Muscle layer of duodenum (tissue), 2 donors: ENCODE data around the gene LRIT2.

Source experiments
- H3K27ac ChIP-seq: one replicate; pipeline ENCODE4 v1.7.0; 2013; ENCODE audit warnings: mild to moderate bottlenecking, low read length
- H3K27me3 ChIP-seq: one replicate; pipeline ENCODE4 v1.7.0; 2013; ENCODE audit warnings: low read depth, mild to moderate bottlenecking, control low read depth, low read length
- H3K36me3 ChIP-seq, 2 donors: one replicate each; pipeline ENCODE4 v1.7.0; 2013; ENCODE audit warnings: low read length in 2 of 2, control low read depth in 1 of 2, mild to moderate bottlenecking in 1 of 2; ENCODE audit not compliant: insufficient read depth in 2 of 2, control insufficient read depth in 1 of 2
- H3K4me1 ChIP-seq, 2 donors: one replicate each; pipeline ENCODE4 v1.7.0; 2013; ENCODE audit warnings: low read length in 2 of 2, mild to moderate bottlenecking in 2 of 2, control low read depth in 1 of 2, moderate library complexity in 1 of 2; ENCODE audit not compliant: insufficient read depth in 2 of 2, control insufficient read depth in 1 of 2
- H3K4me3 ChIP-seq, 2 donors: one replicate each; pipeline ENCODE4 v1.7.0; 2013; ENCODE audit warnings: low read length in 2 of 2, low read depth in 1 of 2, mild to moderate bottlenecking in 1 of 2
- H3K9me3 ChIP-seq, 2 donors: one replicate each; pipeline ENCODE4 v1.7.0; 2013; ENCODE audit warnings: low read length in 2 of 2, control low read depth in 1 of 2, mild to moderate bottlenecking in 1 of 2; ENCODE audit not compliant: control insufficient read depth in 1 of 2
- donor health status: healthy.

The LRIT2 gene, protein sequence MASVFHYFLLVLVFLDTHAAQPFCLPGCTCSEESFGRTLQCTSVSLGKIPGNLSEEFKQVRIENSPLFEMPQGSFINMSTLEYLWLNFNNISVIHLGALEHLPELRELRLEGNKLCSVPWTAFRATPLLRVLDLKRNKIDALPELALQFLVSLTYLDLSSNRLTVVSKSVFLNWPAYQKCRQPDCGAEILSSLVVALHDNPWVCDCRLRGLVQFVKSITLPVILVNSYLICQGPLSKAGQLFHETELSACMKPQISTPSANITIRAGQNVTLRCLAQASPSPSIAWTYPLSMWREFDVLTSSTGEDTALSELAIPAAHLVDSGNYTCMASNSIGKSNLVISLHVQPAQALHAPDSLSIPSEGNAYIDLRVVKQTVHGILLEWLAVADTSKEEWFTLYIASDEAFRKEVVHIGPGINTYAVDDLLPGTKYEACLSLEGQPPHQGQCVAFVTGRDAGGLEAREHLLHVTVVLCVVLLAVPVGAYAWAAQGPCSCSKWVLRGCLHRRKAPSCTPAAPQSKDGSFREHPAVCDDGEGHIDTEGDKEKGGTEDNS

DNA sequence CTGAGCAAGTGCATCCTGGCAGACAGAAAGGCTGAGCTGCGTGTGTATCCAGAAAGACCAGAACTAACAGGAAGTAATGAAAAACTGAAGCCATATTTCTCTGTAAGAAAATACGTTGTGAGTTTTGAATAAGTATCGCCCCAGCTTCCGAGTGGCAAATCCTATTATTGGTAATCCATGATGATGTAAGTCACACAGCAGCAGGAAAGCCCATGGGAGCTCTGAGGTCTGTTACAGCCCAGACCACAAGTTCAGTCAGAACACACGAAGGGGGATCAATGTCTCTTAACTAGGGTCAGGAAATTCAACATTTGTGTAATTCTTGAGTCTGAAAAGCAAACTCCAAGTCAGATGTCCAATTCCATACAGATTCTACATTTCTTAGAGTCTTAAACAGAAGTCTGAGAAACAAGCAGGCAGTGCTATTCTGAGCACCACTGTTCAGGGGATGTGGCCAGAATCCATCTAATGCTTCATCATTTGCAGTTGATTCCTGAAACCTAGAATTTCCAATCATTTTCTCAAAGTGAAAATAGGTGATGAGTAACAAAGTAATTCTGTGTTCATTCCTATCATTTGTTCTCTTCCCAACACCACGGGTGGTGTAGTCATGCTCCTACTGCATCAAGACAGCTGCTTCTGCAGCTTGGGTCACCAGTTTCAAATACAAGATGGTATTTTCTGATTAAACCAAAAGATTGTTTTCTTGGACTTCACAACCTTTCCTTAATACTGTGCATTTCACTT lies at the start of gene LRIT2:
TSS of gene LRIT2 (minus strand) at position 118 of the 747 bp plus-strand sequence. CDS start at position 94, 24 bp downstream.
- H3K4me3 ChIP-seq: no peak within 1 kb of the TSS
- no peaks in the 10 kb centered on the region for H3K36me3 ChIP-seq
- no peaks in the 10 kb centered on the region for H3K9me3 ChIP-seq
- H3K4me1 ChIP-seq: no peaks in the 10 kb centered on the region
- H3K27me3 ChIP-seq: no peaks in the 10 kb centered on the region
- H3K27ac ChIP-seq: no peak within 1 kb of the TSS

DNA sequence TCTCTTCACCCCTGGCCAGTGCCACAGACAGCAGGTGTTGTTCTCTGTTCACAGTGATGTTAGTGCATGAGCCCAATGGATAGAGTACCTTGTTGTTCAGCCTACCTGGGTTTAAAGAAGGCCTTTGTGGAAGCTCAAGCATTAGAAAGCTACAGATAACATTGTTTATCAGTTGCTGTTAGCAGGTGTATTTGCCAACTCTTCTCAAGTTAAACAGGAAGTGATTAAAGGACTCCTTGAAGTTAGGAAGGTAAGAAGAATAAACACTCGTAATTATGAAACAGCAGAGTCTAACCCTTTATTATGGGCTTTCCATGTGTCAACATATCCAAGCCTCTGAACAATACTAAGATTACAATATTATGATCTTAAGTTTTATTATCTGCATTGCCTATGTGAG lies 45.4 kb upstream of the LRIT2 start:
- H3K27me3 ChIP-seq: no peaks in the 10 kb centered on the region
- no peak overlapping the region for H3K4me3 ChIP-seq
- no peak overlapping the region for H3K27ac ChIP-seq
- H3K4me1 ChIP-seq: no peaks in the 10 kb centered on the region
- no peaks in the 10 kb centered on the region for H3K9me3 ChIP-seq
- H3K36me3 ChIP-seq: no peaks in the 10 kb centered on the region

DNA sequence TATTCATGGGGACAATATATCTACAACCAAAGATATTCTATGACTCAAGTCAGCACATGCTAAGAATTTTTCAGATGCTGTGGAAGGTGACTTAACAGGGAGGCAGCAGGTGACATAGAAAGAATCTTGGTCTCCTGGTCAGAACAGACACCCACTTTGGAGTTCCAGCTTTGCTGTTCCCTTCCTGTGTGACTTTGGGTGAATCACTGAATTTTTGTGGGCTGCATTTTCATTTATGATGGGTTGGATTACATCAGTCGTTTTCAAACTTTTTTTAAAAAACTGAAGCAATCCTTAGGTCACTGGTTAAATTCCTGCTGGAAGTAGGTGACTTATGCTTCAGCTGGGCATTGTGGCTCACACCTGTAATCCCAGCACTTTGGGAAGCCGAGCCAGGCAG lies 44.4 kb upstream of the LRIT2 start:
- Histone ChIP-seq H3K27me3 (no peaks in the 10 kb centered on the region), H3K4me3 (no peak overlapping the region), H3K36me3 (no peaks in the 10 kb centered on the region), H3K4me1 (no peaks in the 10 kb centered on the region), H3K9me3 (no peaks in the 10 kb centered on the region), H3K27ac (no peak overlapping the region)

DNA sequence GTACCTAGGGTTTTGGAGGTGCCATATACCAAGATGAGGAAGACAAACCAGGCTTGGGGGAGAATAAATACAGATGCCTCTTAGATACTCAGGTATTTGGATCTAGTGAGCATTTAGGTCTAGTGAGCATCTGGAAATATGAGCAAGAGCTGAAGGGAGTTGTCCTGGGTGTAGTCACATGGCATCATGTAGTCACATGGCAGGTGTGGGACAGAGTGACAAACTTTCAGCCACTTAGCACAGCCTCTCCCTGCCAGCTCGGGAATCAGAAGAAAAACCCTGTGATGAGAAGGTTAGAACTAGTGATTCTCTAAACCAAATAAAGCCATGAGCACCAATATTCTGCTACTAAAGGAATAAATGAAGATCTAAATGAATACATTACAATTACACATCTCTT lies 43.8 kb upstream of the LRIT2 start:
- no peaks in the 10 kb centered on the region for H3K9me3 ChIP-seq
- no peaks in the 10 kb centered on the region for H3K27me3 ChIP-seq
- H3K36me3 ChIP-seq: no peaks in the 10 kb centered on the region
- H3K27ac ChIP-seq: no peak overlapping the region
- H3K4me3 ChIP-seq: no peak overlapping the region
- no peaks in the 10 kb centered on the region for H3K4me1 ChIP-seq

DNA sequence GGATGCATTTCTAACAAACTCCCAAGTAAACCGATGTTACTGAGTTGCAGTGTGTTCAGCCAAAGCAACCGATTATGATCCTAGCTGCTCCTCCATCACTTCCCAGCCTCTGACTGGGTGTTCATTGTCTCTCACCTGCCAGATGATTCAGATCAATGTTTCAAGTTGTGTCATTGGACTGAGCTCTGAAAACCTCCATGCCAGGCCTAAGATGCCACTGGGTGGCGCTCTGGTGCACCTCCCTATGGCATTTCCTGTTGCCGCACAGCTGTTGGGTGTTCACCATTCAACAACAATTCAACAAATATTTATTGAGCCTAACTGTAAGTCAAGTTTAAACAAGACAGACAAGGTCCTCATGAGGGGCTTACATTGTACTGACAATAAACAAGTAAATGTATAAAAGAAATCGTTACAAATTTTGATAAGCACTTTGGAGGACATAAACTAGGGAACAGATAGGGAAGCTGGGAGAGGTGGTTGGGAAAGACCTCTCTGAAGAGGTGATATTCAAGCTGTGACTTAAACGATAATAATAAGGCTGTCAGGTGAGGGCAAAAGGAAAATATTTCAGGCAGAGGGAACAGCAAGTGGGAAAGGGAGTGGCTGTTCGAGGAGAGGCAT lies 42.3 kb upstream of the LRIT2 start:
- no peaks in the 10 kb centered on the region for H3K27me3 ChIP-seq
- H3K36me3 ChIP-seq: no peaks in the 10 kb centered on the region
- no peak overlapping the region for H3K27ac ChIP-seq
- H3K9me3 ChIP-seq: no peaks in the 10 kb centered on the region
- H3K4me1 ChIP-seq: no peaks in the 10 kb centered on the region
- no peak overlapping the region for H3K4me3 ChIP-seq

DNA sequence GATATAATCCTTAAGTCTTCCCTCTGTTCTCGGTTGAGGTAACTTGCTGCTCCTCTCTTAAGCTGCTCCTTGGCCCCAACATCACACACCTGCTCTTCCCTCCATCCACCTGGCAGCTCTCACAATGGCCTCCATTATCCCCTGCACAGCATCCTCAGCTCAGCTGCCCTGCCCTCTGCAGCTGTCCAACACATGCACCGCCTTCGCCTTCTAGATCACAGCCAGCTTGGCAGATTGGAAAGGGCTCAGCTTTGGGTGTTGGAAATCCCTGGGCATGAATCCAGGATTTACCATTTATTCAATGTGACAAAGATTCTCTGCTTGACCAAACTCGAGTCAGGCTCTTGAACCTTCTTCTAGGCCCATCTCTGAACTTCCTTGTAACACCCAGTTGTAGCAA lies 40.1 kb upstream of the LRIT2 start:
- no peaks in the 10 kb centered on the region for H3K36me3 ChIP-seq
- H3K4me1 ChIP-seq: no peaks in the 10 kb centered on the region
- no peak overlapping the region for H3K27ac ChIP-seq
- H3K4me3 ChIP-seq: no peak overlapping the region
- H3K27me3 ChIP-seq: no peaks in the 10 kb centered on the region
- H3K9me3 ChIP-seq: no peaks in the 10 kb centered on the region

DNA sequence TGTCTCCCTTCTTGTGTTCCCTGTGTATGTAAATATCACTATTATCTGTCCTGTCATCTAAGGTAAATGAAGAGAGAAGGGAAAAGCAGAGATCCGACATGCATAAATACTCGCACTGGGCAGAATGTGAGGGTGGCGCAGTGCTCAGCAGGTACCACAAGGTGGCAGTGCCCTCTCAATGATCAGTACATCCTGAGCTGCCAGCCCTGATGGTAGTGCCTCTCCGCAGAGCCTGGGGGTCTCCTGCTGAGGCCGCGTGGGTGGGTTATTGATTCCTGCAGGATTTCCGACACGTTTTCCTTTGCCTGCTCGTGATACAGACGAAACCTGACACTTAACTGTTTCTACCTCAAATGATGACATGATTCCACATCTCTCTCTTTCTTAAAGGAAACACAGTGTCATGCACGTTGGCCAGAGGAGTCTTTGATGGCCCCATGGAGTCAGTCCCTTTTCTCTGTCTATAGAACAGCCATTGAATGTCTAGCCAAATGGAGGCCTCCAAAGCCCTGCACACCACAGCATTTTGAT lies 39.3 kb upstream of the LRIT2 start:
- Histone ChIP-seq H3K4me3 (no peak overlapping the region), H3K27me3 (no peaks in the 10 kb centered on the region), H3K36me3 (no peaks in the 10 kb centered on the region), H3K4me1 (no peaks in the 10 kb centered on the region), H3K27ac (no peak overlapping the region), H3K9me3 (no peaks in the 10 kb centered on the region)

DNA sequence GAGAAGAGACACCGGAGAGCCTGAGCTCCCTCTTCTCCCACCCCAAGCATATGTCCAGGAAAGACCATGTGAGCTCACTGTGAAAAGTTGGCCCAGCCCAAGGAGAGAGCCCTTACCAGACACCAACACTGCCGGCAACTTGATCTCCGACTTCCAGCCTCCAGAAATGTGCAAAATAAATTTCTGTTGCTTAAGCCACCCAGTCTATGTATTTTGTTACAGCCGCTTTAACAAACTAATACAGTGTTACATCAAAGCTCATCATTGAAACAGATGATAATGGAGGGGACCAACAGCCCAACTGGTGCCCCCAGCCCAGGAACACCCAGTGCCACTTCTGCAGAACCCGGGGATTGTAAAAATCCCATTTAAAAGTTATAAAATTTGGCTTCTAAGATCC lies 38.4 kb upstream of the LRIT2 start:
- no peaks in the 10 kb centered on the region for H3K9me3 ChIP-seq
- H3K27me3 ChIP-seq: no peaks in the 10 kb centered on the region
- no peaks in the 10 kb centered on the region for H3K36me3 ChIP-seq
- H3K4me1 ChIP-seq: no peaks in the 10 kb centered on the region
- H3K4me3 ChIP-seq: no peak overlapping the region
- no peak overlapping the region for H3K27ac ChIP-seq

DNA sequence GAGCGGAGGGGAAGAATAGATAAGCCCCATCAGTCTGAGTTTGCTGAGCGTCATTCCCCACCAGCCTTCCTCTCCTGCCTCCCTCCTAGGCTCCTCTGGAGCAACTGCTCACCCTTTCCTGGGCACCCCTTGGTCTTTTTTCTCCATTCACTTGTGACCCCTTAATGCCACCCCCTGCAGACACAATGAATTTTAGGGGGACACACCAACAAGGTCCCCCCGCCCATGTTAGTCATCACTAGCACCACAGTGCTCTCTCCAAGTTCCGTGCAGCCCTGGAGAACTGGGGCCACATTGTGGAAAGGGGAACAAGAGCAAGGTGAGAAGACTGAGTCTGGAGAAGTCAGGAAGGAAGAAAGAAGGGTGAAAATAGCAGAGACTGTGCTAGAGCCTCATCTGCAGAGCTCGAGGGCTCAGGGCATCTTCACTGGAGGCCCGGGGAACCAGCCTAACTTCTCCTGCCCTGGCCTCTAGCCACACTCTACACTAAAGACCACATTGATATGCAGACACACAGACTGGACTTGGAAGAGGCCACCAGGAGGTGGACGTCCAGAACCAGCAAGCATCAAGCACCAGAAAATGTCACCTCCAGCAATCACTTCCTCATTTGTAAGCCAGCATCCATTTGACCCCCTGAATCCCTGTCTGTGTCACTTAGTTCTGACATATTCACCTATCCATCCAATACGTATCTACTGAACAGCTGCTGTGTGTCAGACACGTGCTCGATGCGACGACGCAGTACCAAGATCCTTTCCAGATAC lies 37.0 kb upstream of the LRIT2 start:
- H3K27me3 ChIP-seq: no peaks in the 10 kb centered on the region
- H3K4me3 ChIP-seq: no peak overlapping the region
- no peaks in the 10 kb centered on the region for H3K9me3 ChIP-seq
- H3K4me1 ChIP-seq: no peaks in the 10 kb centered on the region
- no peak overlapping the region for H3K27ac ChIP-seq
- H3K36me3 ChIP-seq: no peaks in the 10 kb centered on the region

DNA sequence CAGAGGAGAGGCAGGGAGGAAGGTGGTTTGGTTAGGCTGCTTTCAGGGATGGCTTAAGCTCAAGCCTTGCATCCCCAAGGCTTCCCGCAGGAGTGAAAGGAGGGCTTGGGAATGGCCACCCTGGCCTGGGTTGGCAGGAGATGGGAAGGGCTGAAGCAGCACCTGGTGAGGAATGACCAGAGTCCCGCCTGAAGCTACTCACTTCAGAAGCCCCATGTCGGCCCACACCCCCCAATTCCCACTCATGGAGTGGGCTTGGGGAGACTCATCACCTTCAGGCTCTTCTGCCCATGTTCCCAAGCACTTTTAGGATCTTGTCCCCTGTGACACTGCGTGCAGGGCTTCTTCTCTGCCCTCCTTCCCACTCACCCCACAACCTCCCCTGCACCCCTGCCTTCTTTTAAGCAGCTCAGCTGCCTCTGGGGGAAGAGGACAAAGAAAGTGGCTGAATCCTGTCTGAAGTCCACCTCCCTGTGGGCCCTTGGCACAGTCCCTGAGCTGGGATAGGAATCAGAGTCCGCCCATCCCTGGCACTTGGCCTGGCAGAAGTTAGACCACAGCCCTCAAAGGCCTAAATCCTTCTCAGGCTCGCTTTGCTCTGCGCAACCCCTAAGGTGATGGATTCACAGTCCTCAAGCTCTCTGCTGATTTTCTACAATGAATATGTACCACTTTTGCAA lies 36.0 kb upstream of the LRIT2 start:
- H3K4me3 ChIP-seq: no peak overlapping the region
- peaks cover 0 to 5% of the 10 kb centered on the region in 2 donors for H3K4me1 ChIP-seq
- no peaks in the 10 kb centered on the region for H3K27me3 ChIP-seq
- H3K27ac ChIP-seq: no peak overlapping the region
- no peaks in the 10 kb centered on the region for H3K36me3 ChIP-seq
- no peaks in the 10 kb centered on the region for H3K9me3 ChIP-seq
